ENCODE data around the gene ADA. TPM values are rescaled to one million over a fixed set of nuclear protein-coding genes. Genes with fewer than 3 reads are reported as not detected.

ADA gene
- total RNA-seq, 1 donor from 2014 or later = 25.3 TPM

GRCh38 chr20:44598423-44599305 is 52.8 kb downstream of the ADA start:
- Histone ChIP-seq H3K4me1 (peaks cover 90% of the 10 kb centered on the region), H3K4me3 (no peak overlapping the region), H3K27ac (peak overlapping the region; percentile 98), H3K9me3 (no peaks in the 10 kb centered on the region), H3K27me3 (no peaks in the 10 kb centered on the region), H3K36me3 (no peaks in the 10 kb centered on the region)
- TF ChIP-seq POLR2AphosphoS5 (IDR thresholded peaks at IDR 0.05; ENCODE audit: insufficient read depth in 1 of 2, low read depth in 1 of 2) (no peak), POLR2A (IDR thresholded peaks at IDR 0.05) (no peak)
- TF ChIP-seq, protein P1, sequence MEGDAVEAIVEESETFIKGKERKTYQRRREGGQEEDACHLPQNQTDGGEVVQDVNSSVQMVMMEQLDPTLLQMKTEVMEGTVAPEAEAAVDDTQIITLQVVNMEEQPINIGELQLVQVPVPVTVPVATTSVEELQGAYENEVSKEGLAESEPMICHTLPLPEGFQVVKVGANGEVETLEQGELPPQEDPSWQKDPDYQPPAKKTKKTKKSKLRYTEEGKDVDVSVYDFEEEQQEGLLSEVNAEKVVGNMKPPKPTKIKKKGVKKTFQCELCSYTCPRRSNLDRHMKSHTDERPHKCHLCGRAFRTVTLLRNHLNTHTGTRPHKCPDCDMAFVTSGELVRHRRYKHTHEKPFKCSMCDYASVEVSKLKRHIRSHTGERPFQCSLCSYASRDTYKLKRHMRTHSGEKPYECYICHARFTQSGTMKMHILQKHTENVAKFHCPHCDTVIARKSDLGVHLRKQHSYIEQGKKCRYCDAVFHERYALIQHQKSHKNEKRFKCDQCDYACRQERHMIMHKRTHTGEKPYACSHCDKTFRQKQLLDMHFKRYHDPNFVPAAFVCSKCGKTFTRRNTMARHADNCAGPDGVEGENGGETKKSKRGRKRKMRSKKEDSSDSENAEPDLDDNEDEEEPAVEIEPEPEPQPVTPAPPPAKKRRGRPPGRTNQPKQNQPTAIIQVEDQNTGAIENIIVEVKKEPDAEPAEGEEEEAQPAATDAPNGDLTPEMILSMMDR (IDR thresholded peaks at IDR 0.05) = peak in 1 of 3 experiments; percentile 7
- DNase-seq (ENCODE audit: extremely low spot score in 2 of 2) = no peak
- intact Hi-C loops (cut with DNase I) = no loop called here

GRCh38 chr20:44597930-44598329 is 53.6 kb downstream of the ADA start:
- no peaks in the 10 kb centered on the region for H3K27me3 ChIP-seq
- peak overlapping the region; percentile 98 for H3K27ac ChIP-seq
- no peaks in the 10 kb centered on the region for H3K9me3 ChIP-seq
- peaks cover 86% of the 10 kb centered on the region for H3K4me1 ChIP-seq
- H3K4me3 ChIP-seq = no peak overlapping the region
- DNase-seq (ENCODE audit: extremely low spot score in 2 of 2) = no peak
- no peak for TF ChIP-seq POLR2AphosphoS5 (IDR thresholded peaks at IDR 0.05; ENCODE audit: insufficient read depth in 1 of 2, low read depth in 1 of 2)
- TF ChIP-seq, protein P1 (IDR thresholded peaks at IDR 0.05) = no peak
- no peak for TF ChIP-seq POLR2A (IDR thresholded peaks at IDR 0.05)
- H3K36me3 ChIP-seq = no peaks in the 10 kb centered on the region
- intact Hi-C loops (cut with DNase I) = no loop called here

DNA sequence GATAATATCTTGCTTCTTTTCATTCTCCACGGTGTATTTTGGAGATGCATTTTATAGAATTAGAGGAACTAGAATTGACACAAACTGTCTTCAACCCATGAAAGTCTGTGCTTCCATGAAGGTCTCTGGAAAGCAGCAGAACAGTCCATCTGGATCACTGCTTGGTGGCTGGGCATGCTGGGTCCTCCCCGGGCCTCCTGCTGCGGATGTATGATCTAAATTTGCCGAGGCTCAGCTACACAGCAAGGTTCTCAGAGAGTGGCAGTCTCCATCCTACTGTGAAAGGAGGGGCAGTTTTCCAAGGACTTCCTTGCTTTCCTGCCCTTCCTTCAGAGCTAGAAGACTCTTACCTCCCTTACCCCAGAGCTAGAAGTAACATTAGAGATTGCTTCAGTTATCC is 54.0 kb downstream of the ADA start:
- Histone ChIP-seq H3K27ac (peak overlapping the region; percentile 98), H3K27me3 (no peaks in the 10 kb centered on the region), H3K36me3 (no peaks in the 10 kb centered on the region), H3K4me1 (peaks cover 83% of the 10 kb centered on the region), H3K4me3 (no peak overlapping the region), H3K9me3 (no peaks in the 10 kb centered on the region)
- intact Hi-C loops (cut with DNase I) = no loop called here
- DNase-seq (ENCODE audit: extremely low spot score in 2 of 2) = no peak
- TF ChIP-seq, protein P1 (IDR thresholded peaks at IDR 0.05) = no peak
- no peak for TF ChIP-seq POLR2AphosphoS5 (IDR thresholded peaks at IDR 0.05; ENCODE audit: insufficient read depth in 1 of 2, low read depth in 1 of 2)
- no peak for TF ChIP-seq POLR2A (IDR thresholded peaks at IDR 0.05)

- peaks cover 77% of the 10 kb centered on the region for H3K4me1 ChIP-seq
- intact Hi-C loops (cut with DNase I) = no loop called here
Observed at GRCh38 chr20:44596876-44597275, 54.6 kb downstream of the ADA start.

More at GRCh38 chr20:44596876-44597275, 54.6 kb downstream of the ADA start:
- H3K27ac ChIP-seq = peak overlapping the region; percentile 98
- TF ChIP-seq, protein P1 (IDR thresholded peaks at IDR 0.05) = no peak
- TF ChIP-seq POLR2A (IDR thresholded peaks at IDR 0.05) = no peak
- TF ChIP-seq POLR2AphosphoS5 (IDR thresholded peaks at IDR 0.05; ENCODE audit: insufficient read depth in 1 of 2, low read depth in 1 of 2) = no peak
- no peak overlapping the region for H3K4me3 ChIP-seq
- H3K9me3 ChIP-seq = no peaks in the 10 kb centered on the region
- H3K27me3 ChIP-seq = no peaks in the 10 kb centered on the region
- no peak for DNase-seq (ENCODE audit: extremely low spot score in 2 of 2)
- no peaks in the 10 kb centered on the region for H3K36me3 ChIP-seq
